Head of caudate nucleus (tissue), 42 donors: ENCODE data around the gene TOX4.

Experiments used
- DNase-seq, 42 donors: peaks; one replicate each; pipeline versions ENCODE4 v3.0.0 to v3.0.0-alpha.2; 2020 to 2021; ENCODE audit warnings: mixed read lengths in 7 of 42
- intact Hi-C: fragments of 100-400 bp; cut with DNase I; formaldehyde crosslinking; loops from one replicate; pipeline ENCODE4 v1.15.0; 2022

Gene TOX4

DNA sequence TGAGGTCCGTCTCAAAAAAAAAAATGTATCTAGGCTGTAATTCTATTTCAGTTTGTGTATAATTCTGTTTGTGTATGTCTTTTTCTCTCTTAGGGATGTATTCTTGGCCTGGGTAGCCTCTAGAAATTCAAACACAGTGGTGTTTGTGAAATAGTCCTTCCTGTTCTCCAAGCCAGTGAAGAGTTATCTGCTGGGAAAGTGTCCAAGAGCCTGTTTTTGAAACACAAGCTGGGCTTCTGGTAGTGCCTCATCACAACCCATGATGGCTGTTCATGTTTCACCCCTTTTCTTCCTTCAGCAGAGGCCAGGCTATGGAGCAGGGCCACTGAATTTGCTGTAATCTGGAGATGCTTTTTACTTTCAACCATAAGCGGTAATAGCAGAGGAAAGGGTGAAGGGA is 19.5 kb downstream of the TOX4 start:
- intact Hi-C loops = no loop called here
- no peak for DNase-seq

GRCh38 chr14:21498540-21499526 is 21.8 kb downstream of the TOX4 start:
- peak in 10 of 42 donors; percentile 25 to 49 (median 30) for DNase-seq
- intact Hi-C loops = no loop called here

- intact Hi-C loops = loop anchor here (10.0 kb wide), 1 partner anchor 53 kb away; no protein-coding TSS in a partner anchor
- DNase-seq = no peak
Measured at GRCh38 chr14:21501568-21501967, 24.6 kb downstream of the TOX4 start.

DNA sequence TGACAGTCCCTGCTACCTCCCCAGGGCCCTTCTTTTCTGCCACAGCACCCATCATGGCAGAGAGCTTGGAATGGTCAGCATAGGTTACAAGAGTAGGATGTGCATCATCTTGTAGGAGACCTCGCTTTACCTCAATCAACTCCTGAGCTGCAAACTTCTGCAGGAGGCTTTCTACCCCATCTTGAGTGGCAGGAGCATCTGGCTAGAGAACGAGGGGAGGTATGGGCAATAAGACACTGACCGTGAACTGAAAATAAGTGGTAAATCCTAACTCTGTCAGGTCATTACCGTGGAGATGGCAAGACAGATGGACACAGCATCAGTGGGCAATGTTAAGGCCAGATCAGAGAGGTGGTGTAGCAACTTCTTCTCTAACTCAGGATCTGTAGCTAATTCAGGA is 26.4 kb downstream of the TOX4 start:
- no peak for DNase-seq
- intact Hi-C loops = loop anchor here (10.0 kb wide), 1 partner anchor 51 kb away; no protein-coding TSS in a partner anchor

- DNase-seq = no peak
- intact Hi-C loops = loop anchor here (10.0 kb wide), 1 partner anchor 50 kb away; no protein-coding TSS in a partner anchor
Measured at GRCh38 chr14:21505012-21505553, 28.1 kb downstream of the TOX4 start.

DNA sequence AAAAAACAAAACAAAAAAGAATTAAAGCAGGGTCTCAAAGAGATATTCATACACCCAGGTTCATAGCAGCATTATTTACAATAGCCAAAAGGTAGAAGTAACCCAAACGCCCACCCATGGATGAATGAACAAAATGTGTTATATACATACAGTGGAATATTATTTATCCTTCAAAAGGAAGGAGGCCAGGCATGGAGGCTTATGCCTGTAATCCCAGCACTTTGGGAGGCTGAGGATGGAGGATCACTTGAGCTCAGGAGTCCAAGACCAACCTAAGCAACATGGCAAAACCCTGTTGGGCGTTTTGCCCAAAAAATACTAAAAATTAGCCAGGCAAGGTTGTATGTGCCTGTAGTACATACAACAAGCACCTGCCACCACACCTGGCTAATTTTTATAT is 29.6 kb downstream of the TOX4 start:
- intact Hi-C loops = loop anchor here (10.0 kb wide), 1 partner anchor 48 kb away; no protein-coding TSS in a partner anchor
- no peak for DNase-seq

GRCh38 chr14:21509432-21510143 is 32.6 kb downstream of the TOX4 start:
- DNase-seq = no peak
- intact Hi-C loops = loop anchor here (2.0 to 10.0 kb wide), 2 partner anchors 33 to 45 kb away; partner anchors contain the start of genes RAB2B and TOX4

DNA sequence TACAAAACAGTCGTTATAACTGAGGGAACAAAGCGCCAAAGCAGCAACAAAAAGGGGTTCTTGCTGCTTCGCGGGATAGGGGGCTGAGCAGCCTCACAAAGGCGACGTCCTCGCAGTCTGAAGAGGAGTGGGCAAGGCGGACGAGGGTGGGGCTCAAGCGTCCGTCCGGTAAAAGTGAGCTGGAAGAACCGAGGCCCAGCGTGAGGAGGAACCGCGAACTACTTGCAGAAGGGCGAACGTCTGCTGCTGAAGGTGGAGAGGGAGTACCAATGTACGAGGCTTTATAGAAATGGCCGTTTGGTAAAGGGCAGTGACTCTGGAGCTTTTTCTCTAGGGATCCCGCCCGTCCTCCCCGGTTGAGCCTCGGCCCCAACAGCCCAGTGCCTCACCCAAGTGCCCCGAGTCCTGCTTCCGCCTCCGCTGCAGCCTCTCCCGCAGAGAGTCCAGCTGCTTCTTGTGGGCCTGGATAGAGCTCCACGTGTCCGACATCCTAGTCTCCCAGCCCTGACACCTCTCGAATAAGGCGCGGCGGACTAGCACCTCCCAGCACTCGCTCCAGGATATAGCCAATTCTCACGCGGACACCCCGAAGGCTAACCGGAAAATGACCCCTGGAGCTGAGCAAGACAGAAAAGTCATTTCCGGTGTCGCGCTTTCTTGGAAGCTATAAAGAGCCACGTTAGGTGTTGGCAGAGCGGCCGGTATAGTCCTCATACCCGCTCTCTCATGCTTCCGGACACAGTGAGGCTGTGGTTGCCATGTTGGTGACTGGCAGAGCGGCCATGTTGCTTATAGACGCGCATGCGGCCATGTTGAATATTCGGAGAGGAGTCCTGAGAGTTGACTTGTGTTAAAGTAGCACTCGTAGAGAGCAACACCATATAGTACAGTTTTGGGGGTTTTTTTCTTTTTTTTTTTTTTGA is 34.0 kb downstream of the TOX4 start, which contains the start of gene METTL3:
Gene METTL3, minus strand, starts transcription at position 606 of the 923 bp plus-strand sequence. Its CDS starts 117 bp downstream, at position 489.
- intact Hi-C loops = loop anchor here (2.0 kb wide), 1 partner anchor 34 kb away; the partner anchor contains the start of genes RAB2B and TOX4
- peak; percentile 89 to 99 (median 97) for DNase-seq

DNA sequence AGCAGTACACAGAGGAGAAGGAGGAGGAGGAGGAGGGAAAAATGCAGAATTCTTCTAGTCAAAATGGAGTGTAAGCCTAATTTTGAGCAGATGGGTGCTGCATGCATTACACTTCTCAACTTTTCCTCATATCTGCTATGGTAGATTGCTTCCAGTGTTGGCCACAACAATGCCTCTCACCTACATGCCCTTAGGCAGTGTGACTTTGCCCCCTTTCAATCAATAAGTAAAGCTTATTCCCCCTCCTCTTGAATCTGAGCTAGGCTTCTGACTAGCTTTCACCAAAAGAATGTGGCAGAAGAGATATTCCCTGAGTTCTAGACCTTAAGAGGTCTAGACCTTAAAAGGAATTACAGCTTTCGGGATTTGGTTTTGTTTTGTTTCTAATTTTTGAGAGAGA is 37.3 kb downstream of the TOX4 start:
- intact Hi-C loops = no loop called here

DNA sequence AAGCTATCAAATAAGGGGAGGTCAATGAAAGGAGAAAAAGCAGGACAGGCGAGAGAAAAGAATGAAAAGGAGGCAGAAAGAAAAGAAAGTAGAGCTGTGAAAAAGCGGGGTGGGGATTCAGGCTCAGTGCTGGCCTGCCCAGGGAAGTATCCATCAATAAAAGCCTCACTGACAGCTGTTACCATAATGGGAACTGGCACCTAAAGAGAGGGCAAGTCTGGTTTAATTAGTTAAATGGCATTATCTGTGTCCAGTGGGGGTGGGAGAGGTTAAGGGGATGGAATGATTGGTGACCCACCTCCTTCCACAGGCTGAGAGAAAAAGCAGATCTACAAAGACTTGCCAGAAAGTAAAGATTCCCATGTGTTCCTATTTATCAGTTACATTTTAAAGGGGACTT is 41.7 kb downstream of the TOX4 start:
- intact Hi-C loops = no loop called here
- DNase-seq = no peak

More for the DNA sequence above, 37.3 kb downstream of the TOX4 start:
- no peak for DNase-seq

DNA sequence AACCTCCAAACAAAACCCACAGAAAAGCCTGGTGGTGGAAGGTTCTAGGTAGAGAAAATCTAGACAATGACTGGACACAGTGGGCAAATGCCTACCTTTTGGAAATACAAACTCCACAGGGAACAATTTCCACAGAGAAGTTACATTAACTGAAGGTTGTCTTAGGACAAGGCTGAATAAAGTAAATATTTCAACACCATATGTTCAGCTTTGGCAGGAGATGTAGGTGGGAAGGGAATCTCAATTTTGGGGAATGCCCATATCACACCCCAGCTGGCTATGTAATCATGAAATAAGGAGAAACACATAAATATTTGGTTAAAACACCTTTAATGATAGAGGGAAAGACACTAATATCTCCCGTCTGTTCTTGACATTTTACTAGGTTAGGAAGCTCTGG is 43.8 kb downstream of the TOX4 start:
- intact Hi-C loops = no loop called here
- no peak for DNase-seq

DNA sequence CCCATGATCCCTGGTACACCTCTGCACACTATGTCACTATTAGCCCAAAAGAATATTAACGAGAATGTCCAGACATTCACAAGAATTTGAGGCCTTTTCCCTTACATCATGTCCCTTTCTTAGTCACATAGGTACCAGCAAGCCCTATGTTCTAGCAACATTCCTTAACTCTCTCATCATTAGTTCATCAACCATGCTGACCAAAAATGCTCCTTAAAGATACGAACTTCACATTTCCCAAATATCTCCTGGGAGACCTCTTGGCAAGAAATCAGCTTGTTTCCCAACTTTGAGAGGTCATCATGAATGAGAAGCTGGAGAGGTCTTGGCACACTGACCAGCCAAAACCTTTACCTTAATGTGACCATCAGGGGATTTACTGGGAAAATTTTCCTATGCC is 44.5 kb downstream of the TOX4 start:
- no peak for DNase-seq
- intact Hi-C loops = no loop called here

DNA sequence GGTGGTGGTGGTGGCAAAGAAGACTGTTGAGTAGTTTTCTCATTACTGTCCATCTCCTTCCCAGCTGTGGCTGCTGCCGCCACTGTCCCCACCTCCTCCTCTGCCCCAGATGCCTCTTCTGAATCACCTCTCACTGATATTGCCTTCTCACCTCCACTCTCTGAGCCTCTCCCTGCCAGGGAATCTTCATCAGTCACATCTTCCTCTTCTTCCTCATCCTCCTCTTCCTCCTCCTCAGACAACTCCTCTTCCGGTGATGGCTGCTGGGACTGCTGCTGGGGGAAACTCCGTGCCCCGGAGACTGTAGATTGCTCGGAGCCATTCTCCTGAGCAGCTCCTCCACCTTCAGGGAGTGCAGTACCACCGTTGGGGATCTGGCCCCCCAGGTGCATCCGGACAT is 46.2 kb downstream of the TOX4 start:
- intact Hi-C loops = no loop called here
- DNase-seq = no peak

DNA sequence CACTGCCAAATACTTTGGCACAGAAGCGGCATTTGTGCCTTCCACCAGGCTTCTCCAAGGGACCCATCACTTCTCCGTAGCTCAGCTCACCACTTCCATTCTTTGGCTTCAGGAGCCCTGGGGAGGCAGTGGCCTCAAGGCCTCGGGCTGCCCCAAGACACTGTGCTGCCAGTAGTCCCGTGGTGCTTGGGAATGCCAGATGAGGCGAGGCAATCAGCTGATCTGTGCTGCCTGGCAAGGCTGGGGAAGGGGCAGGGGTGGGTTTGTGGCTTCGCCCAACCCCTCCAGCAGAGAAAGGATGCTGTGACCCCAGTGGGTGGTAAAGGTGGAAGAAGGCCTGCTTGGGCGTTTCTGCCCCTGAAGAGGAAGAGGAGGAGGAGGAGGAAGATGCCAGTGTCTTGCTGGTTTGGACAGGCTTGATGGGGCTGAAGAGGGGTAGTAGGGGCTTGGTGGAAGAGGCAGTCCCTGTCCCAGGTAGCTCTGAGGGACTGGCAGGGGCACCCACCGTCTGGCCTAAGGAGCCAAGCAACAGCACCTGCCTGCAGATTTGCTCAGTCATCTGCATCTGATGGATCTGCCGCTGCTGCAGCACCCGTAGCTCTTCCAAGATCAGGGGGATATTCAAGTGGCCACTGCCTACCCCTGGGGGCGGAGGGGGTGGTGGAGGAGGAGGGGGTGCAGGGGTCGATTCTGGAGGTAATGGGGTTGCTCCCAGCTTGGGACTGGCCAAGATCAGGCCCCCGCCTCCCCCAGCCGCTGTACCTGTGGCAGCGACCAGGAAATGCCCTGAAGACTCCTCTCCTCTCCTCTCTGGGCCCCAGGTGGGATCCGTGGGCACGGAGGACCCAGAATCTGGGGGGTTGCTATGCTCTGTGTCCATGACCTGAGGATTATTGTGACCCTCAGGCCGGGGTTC is 47.8 kb downstream of the TOX4 start:
- intact Hi-C loops = no loop called here

GRCh38 chr14:21525571-21525961 is 48.6 kb downstream of the TOX4 start:
- intact Hi-C loops = no loop called here

More for the DNA sequence above, 47.8 kb downstream of the TOX4 start:
- DNase-seq = peak in 13 of 42 donors; percentile 9 to 60 (median 29)

GRCh38 chr14:21525962-21526671 is 49.1 kb downstream of the TOX4 start, which contains the start of gene SALL2:
TSS of gene SALL2 (minus strand) at chr14:21526346. CDS start at chr14:21526127, 219 bp downstream.
- intact Hi-C loops = no loop called here
- peak; percentile 66 to 95 (median 87) for DNase-seq

More at GRCh38 chr14:21525571-21525961, 48.6 kb downstream of the TOX4 start:
- DNase-seq = peak in 40 of 42 donors; percentile 20 to 82 (median 57)
